Hippocampal formation (tissue), 2 donors: ENCODE data around the gene ACSF3.

ENCODE experiments used
- DNase-seq, 2 donors: peaks; one replicate each; lab custom pipeline; 2025; lab: John Stamatoyannopoulos, UW

Gene ACSF3

GRCh38 chr16:89095491-89095951 lies 1.9 kb downstream of the ACSF3 start:
- no peak for DNase-seq

GRCh38 chr16:89096042-89096717 lies 2.5 kb downstream of the ACSF3 start:
- DNase-seq: no peak

- no peak for DNase-seq
Measured at GRCh38 chr16:89096768-89097391, 3.2 kb downstream of the ACSF3 start.

GRCh38 chr16:89097392-89097772 lies 3.7 kb downstream of the ACSF3 start:
- no peak for DNase-seq

- DNase-seq: no peak
Measured at GRCh38 chr16:89098767-89099430, 5.2 kb downstream of the ACSF3 start.

- no peak for DNase-seq
Measured at GRCh38 chr16:89099905-89100304, 6.3 kb downstream of the ACSF3 start.

GRCh38 chr16:89100601-89101302 lies 7.1 kb downstream of the ACSF3 start:
- no peak for DNase-seq

GRCh38 chr16:89101303-89102040 lies 7.8 kb downstream of the ACSF3 start:
- no peak for DNase-seq

- DNase-seq: no peak
Measured at GRCh38 chr16:89102041-89102471, 8.4 kb downstream of the ACSF3 start.

GRCh38 chr16:89102481-89103073 lies 8.9 kb downstream of the ACSF3 start:
- no peak for DNase-seq

- no peak for DNase-seq
Measured at GRCh38 chr16:89103156-89103555, 9.5 kb downstream of the ACSF3 start.

- no peak for DNase-seq
Measured at GRCh38 chr16:89103781-89104180, 10.1 kb downstream of the ACSF3 start.

GRCh38 chr16:89104303-89104702 lies 10.7 kb downstream of the ACSF3 start:
- DNase-seq: no peak

GRCh38 chr16:89104930-89105571 lies 11.4 kb downstream of the ACSF3 start:
- no peak for DNase-seq

GRCh38 chr16:89105599-89106151 lies 12.0 kb downstream of the ACSF3 start:
- no peak for DNase-seq

- no peak for DNase-seq
Measured at GRCh38 chr16:89106533-89107202, 13.0 kb downstream of the ACSF3 start.

- DNase-seq: no peak
Measured at GRCh38 chr16:89107203-89107582, 13.5 kb downstream of the ACSF3 start.

GRCh38 chr16:89108416-89108815 lies 14.8 kb downstream of the ACSF3 start:
- DNase-seq: no peak

- DNase-seq: no peak
Measured at GRCh38 chr16:89110641-89111040, 17.0 kb downstream of the ACSF3 start.

GRCh38 chr16:89111263-89111662 lies 17.6 kb downstream of the ACSF3 start:
- no peak for DNase-seq
